GM19023 (cell line): Measurements from ENCODE around the gene BLOC1S5.
"Not testable (repeated sequence)": the region's sequence is repeated elsewhere in the genome, so short reads cannot be mapped to it uniquely, and the experiment has no call there.

ENCODE experiments used
- ATAC-seq: cut with Tn5 transposase; IDR thresholded peaks from one replicate; pipeline ENCODE4 v1.9.1; 2021; ENCODE audit warnings: mild to moderate bottlenecking, moderate library complexity; ENCODE audit not compliant: unreplicated experiment

The BLOC1S5 gene

GRCh38 chr6:7998103-7998725 lies 66.0 kb downstream of the BLOC1S5 start:
- no peak for ATAC-seq

- ATAC-seq = no peak
Observed at GRCh38 chr6:7997286-7997685, 66.9 kb downstream of the BLOC1S5 start.

GRCh38 chr6:7996538-7997111 lies 67.6 kb downstream of the BLOC1S5 start:
- no peak for ATAC-seq

- no peak for ATAC-seq
Observed at GRCh38 chr6:7993952-7994351, 70.2 kb downstream of the BLOC1S5 start.

- ATAC-seq = no peak
Observed at GRCh38 chr6:7993399-7993798, 70.8 kb downstream of the BLOC1S5 start.

- ATAC-seq = peak; percentile 70
Observed at GRCh38 chr6:7992002-7992815, 72.0 kb downstream of the BLOC1S5 start.

GRCh38 chr6:7991536-7991935 lies 72.7 kb downstream of the BLOC1S5 start:
- ATAC-seq = peak; percentile 17

GRCh38 chr6:7986219-7986618 lies 78.0 kb downstream of the BLOC1S5 start:
- ATAC-seq = no peak

GRCh38 chr6:7983967-7984366 lies 80.2 kb downstream of the BLOC1S5 start:
- ATAC-seq = not testable (repeated sequence)

GRCh38 chr6:7979831-7980230 lies 84.4 kb downstream of the BLOC1S5 start:
- ATAC-seq = no peak

GRCh38 chr6:7978736-7979135 lies 85.5 kb downstream of the BLOC1S5 start:
- no peak for ATAC-seq

- ATAC-seq = no peak
Observed at GRCh38 chr6:7976485-7977056, 87.6 kb downstream of the BLOC1S5 start.

GRCh38 chr6:7975764-7976146 lies 88.4 kb downstream of the BLOC1S5 start:
- ATAC-seq = peak; percentile 53

- no peak for ATAC-seq
Observed at GRCh38 chr6:7974938-7975763, 89.0 kb downstream of the BLOC1S5 start.

GRCh38 chr6:7974565-7974937 lies 89.6 kb downstream of the BLOC1S5 start:
- ATAC-seq = no peak

GRCh38 chr6:7973584-7973983 lies 90.6 kb downstream of the BLOC1S5 start:
- ATAC-seq = no peak

GRCh38 chr6:7971499-7971898 lies 92.7 kb downstream of the BLOC1S5 start:
- no peak for ATAC-seq

GRCh38 chr6:7970616-7971015 lies 93.6 kb downstream of the BLOC1S5 start:
- ATAC-seq = no peak
